HG03354 (cell line): ENCODE measurements around the gene TXNDC5.
"Not testable (repeated sequence)": the region's sequence is repeated elsewhere in the genome, so short reads cannot be mapped to it uniquely, and the experiment has no call there.

Source experiments
- ATAC-seq: cut with Tn5 transposase; IDR thresholded peaks from one replicate; pipeline ENCODE4 v1.9.1; 2021; ENCODE audit warnings: mild to moderate bottlenecking; ENCODE audit not compliant: unreplicated experiment, poor library complexity, severe bottlenecking

TXNDC5 gene

GRCh38 chr6:7899101-7899888 is 11.3 kb downstream of the TXNDC5 start:
- ATAC-seq = peak; percentile 75

DNA sequence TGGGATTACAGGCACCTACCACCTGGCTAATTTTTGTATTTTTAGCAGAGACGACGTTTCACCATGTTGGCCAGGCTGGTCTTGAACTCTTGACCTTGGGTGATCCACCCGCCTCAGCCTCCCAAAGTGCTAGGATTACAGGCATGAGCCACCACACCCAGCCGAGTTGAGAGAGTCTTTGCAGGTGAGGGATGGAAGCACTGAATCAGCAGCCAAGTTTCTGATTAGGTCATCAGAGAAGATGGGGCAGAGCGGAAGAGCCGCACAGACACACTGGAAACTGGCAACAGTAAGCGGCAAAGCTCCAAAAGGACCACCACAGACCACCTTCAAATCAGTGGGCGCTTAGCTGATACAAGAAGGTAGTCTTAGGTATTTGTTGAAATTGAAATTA is 12.4 kb downstream of the TXNDC5 start:
- not testable (repeated sequence) for ATAC-seq

DNA sequence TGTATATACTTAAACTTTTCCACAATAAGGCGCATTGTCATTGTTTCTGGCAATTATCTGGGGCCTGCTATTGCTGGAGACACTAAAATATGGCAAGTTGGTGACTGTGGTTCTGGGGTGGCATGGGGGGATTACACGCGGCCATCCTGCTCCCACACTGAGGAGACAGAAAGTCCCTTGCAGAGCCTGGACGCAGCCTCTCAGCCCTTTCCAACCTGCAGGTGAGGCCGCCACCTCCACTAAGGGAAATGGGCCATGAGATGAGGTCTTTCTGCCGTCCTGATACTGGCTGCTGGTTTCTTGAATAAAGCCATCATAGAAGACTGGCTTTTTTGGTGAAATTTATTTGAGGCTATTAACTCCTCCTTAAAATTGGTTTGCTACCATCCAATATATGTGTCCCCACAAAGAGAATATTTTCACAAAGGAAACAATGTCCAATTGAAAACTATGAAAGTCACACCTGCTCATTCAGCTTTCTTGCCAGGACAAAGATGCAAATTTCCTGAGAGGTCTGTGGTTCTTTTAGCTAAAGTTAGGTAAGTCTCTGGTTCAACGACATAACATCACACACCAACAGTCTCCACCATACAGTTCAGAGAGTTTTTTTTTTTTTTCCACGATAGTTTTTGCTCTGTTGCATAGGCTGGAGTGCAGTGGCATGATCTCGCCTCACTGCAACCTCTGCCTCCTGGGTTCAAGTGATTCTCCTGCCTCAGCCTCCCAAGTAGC is 13.0 kb downstream of the TXNDC5 start:
- ATAC-seq = peak; percentile 44

DNA sequence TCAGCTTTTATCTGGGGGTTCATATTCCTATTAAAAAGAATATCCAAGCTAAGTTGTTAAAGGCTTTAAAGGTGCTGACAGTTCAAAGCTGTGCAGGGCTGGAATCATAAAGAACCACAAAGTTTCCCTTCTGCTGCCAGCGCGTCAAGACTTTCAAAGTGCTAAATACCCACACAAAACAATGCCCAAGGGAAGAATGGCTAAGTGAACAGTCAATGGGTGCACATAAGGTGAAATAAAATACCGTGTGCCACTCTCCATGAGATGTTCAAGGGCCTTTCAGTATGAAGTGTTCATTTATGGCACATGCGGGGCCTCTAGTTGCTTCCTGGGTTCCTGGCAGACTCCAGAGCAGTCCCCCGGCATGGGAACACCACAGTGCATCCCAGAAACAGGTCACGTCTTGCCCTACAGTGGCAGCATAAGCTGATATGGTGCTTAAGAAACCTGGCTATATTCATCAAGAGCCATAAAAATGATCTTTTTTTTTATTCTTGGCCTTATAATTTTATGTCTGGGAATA is 14.1 kb downstream of the TXNDC5 start:
- no peak for ATAC-seq

- ATAC-seq = no peak
Measured at GRCh38 chr6:7895125-7895423, 15.5 kb downstream of the TXNDC5 start.

GRCh38 chr6:7894262-7895124 is 16.1 kb downstream of the TXNDC5 start:
- no peak for ATAC-seq

DNA sequence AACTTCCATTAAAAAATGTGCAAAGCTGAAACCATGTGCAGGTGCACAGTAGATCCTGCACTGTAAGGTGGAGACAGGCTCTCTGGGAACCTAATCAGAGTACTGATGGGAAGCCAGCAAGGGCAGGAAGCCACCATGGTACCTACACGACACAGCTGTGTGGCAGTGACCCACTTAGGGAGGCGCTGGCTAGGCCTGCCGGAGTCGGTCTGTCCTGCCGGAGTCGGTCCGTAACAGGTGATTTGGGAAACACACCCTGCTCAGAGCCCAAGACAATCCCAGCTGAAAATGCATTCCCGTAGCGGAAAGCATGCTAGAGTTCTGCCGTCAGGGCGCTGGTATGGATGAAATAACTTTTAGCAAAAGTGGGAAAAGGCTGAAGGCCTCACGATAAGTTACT is 17.2 kb downstream of the TXNDC5 start:
- ATAC-seq = no peak

- not testable (repeated sequence) for ATAC-seq
Measured at GRCh38 chr6:7892367-7892766, 18.2 kb downstream of the TXNDC5 start.

- ATAC-seq = no peak
Measured at GRCh38 chr6:7891078-7891872, 19.3 kb downstream of the TXNDC5 start.

DNA sequence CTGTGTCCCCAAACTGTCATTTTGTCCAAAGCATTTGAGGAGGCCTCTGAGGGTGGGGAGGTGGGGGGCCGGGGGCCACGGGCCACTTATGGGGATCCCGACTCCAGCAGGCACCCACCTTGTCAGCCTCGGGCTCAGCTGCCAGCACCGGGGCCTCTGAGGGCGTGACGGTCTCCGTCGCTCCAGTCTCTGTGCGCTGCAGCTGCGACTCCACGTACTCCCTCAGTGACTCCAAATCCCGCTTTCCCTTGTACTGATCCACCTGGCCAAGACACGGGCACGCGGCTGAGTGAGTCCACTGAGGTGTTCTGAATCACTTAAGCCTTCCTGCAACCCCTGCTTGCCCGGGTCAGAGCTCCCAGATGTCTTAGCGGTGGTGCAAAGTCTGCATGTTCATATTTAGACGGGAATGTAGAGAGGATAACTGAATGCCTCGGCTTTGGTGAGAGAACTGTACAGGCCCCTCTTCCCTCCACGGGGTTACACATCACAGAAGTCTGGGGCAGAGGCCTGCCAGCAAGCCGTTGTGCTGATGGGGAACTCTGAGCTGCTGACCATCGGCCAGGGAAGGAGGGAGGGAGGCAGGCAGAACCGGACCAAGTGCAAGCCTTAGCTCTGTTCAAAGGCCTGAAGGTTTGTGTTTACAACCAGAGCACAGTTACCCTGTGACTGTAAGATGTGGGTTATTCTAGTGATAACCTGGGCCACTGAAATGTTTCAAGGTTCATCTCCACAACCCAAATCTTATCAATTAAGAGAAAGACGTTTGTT is 21.8 kb downstream of the TXNDC5 start:
- no peak for ATAC-seq

- ATAC-seq = no peak
Measured at GRCh38 chr6:7887278-7887991, 23.2 kb downstream of the TXNDC5 start.

DNA sequence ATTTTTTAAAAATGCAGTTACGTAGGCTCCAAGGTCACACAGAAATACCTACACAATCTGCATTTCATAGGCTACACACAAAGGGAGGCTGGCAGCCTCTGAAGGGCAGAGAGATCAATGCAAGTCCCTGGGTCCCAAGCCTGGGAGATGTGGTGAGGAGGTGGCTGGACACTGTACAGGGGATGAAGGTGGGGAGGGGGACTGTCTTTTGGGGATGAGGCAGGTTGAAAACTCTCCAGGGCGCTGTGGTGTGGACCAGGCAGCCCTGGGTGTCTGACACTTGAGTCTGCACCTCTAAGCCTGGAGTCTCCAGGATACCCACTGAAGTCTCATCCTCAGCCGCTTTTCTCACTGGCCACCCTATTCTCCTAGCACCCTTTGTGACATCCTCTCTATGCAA is 24.5 kb downstream of the TXNDC5 start:
- ATAC-seq = no peak

GRCh38 chr6:7883381-7883780 is 27.2 kb downstream of the TXNDC5 start:
- no peak for ATAC-seq

GRCh38 chr6:7882505-7883257 is 27.9 kb downstream of the TXNDC5 start:
- no peak for ATAC-seq

- no peak for ATAC-seq
Measured at GRCh38 chr6:7881765-7882500, 28.7 kb downstream of the TXNDC5 start.

- no peak for ATAC-seq
Measured at GRCh38 chr6:7880718-7881107, 29.9 kb downstream of the TXNDC5 start.
